Measurements from ENCODE around the gene SNX14. TPM values are rescaled to one million over a fixed set of nuclear protein-coding genes. Genes with fewer than 3 reads are reported as not detected.

SNX14 gene
- total and polyA plus RNA-seq, 2 of the 13 experiments (the other 11 are each of a cell fraction or from before 2014, with no cell fraction given), result 83.5 to 112 TPM

GRCh38 chr6:85482905-85483700 lies 110.6 kb downstream of the SNX14 start (continued):
- TF ChIP-seq, protein P1, sequence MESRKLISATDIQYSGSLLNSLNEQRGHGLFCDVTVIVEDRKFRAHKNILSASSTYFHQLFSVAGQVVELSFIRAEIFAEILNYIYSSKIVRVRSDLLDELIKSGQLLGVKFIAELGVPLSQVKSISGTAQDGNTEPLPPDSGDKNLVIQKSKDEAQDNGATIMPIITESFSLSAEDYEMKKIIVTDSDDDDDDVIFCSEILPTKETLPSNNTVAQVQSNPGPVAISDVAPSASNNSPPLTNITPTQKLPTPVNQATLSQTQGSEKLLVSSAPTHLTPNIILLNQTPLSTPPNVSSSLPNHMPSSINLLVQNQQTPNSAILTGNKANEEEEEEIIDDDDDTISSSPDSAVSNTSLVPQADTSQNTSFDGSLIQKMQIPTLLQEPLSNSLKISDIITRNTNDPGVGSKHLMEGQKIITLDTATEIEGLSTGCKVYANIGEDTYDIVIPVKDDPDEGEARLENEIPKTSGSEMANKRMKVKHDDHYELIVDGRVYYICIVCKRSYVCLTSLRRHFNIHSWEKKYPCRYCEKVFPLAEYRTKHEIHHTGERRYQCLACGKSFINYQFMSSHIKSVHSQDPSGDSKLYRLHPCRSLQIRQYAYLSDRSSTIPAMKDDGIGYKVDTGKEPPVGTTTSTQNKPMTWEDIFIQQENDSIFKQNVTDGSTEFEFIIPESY (CRISPR knock-in tag; IDR thresholded peaks at IDR 0.05), result 0 out of 2 replicates have a peak, but pooled peaks have one; percentile 15
- no peak for TF ChIP-seq SNAPC2 (CRISPR knock-in tag; IDR thresholded peaks at IDR 0.05)
- 0 out of 2 replicates have a peak, but pooled peaks have one; percentile 24 for TF ChIP-seq ZGPAT (CRISPR knock-in tag; IDR thresholded peaks at IDR 0.05)
- TF ChIP-seq ZBTB1 (CRISPR knock-in tag; IDR thresholded peaks at IDR 0.05; ENCODE audit: borderline replicate concordance), result no peak
- no peak for TF ChIP-seq MLX (CRISPR knock-in tag; IDR thresholded peaks at IDR 0.05)
- TF ChIP-seq ETV6 (CRISPR knock-in tag; conservative IDR thresholded peaks at IDR 0.05), result no peak

Data from HepG2 (cell line).